Activated CD8-positive, alpha-beta memory T cell treated with anti-CD3 and anti-CD28 coated beads, Interleukin-2, amount 50 U/mL, for 24 hours (primary cell): ENCODE data around the gene MIOX.

ENCODE experiments used
- DNase-seq: peaks from one replicate; pipeline ENCODE4 v3.0.0-alpha.2; 2020; ENCODE audit errors: extremely low read depth

The MIOX gene

DNA sequence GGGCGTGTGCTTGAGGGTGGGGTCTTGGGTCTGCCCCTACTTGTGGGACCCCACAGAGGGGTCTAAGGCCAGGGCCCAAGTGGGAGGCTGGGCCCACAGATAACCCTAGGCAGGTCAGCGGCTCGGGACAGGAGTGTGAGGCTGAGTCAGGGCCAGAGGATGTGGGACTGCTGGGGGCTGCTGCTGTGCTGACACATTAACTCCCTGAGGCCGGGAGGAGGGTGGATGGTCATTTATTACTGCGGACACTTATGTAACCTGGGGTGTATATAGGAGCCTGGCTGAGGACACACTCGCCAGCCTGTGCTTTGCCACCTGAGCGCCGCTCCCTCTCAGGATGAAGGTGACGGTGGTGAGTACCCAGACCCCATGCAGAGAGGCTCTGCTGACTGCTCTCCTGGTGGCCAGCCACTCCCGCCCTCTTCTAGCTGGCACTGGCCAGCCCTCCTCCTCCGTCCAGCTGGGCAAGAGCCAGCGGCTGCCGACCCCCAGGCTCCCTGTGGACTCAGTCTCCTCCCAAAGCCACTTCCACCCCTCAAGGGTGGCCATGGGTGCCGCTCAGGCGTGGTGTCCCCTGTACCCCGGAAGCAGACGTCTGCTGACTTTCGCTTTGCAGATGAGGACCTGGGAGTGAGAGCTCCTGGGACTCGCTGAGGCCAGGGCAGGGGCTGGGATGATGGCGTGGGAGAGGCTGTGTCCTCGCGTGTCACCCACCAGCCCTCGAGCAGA is at the start of gene MIOX:
Gene MIOX, plus strand, starts transcription at position 299 of the 729 bp plus-strand sequence. Its CDS starts 39 bp downstream, at position 338.
- DNase-seq = no peak

DNA sequence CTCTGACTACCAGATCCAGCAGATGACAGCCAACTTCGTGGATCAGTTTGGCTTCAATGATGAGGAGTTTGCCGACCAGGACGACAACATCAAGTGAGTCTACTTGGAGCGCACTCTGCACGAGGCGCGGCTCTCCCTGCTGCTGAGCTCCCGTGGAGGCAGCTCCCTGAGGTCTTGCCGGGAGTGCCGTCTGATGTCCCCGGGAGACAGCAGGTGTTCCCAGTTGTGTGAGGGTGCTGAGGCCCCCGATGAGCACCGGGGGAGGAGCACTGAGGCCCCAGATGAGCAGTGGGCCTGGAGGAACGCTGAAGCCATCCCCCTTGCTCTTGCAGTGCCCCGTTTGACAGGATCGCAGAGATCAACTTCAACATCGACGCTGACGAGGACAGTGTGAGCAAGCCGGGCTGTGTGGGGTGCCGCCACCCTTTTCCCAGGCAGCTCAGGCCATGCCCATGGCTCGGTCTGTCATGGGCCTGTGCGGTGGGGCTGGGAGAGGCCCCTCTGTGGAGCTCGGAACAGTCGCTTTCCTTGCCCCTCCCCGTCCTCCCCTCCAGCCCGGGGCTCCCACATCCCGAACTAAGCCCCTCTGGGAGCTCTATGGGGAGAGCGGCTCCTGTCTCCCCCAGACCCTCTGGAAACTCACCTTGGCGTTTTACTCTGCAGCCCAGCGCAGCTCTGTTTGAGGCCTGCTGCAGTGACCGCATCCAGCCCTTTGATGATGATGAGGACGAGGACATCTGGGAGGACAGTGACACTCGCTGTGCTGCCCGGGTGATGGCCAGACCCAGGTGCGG is 49.0 kb upstream of the MIOX start:
- no peak for DNase-seq

DNA sequence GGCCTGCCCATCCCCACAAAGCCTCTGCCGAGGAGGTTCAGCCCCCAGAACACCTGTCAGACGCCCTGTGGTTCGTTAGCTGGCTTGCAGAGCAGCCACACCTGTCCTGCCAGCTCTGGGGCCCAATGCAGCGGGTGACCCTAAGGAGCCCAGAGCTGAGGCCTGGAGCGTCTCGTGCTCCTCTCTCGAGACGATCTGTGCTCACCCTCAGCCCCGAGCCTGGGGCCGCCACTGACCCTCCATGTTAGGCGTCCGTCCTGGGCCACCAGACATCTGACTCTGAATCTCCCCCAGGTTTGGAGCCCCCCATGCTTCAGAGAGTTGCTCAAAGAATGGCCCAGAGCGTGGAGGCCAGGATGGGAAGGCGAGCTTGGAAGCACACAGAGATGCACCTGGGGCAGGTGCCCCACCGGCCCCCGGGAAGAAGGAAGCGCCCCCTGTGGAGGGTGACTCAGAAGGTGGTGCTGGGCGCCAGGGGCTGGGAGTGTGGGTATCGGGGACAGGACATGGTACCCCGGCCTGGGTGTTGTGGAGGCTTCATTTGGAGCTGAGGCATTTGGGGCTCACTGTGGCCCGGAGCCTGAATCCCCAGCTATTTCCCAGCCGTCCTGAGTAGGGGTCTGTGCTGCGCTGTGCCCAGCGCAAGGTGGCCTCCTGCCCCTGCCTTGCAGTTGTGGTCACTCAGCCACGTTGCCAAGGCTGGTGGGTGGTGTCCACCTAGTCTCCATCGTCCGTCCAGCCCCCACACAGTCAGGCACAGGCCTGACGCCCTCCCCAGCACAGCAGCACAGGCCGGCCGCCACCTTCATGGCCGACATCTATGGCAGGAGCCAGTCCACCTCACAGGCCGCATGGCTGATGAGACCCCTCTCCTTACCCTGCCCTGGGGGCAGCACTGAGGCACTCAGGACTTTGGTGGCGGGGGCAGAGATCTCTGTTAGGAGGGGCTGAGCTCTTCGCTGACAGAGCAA is 48.1 kb upstream of the MIOX start:
- no peak for DNase-seq

DNA sequence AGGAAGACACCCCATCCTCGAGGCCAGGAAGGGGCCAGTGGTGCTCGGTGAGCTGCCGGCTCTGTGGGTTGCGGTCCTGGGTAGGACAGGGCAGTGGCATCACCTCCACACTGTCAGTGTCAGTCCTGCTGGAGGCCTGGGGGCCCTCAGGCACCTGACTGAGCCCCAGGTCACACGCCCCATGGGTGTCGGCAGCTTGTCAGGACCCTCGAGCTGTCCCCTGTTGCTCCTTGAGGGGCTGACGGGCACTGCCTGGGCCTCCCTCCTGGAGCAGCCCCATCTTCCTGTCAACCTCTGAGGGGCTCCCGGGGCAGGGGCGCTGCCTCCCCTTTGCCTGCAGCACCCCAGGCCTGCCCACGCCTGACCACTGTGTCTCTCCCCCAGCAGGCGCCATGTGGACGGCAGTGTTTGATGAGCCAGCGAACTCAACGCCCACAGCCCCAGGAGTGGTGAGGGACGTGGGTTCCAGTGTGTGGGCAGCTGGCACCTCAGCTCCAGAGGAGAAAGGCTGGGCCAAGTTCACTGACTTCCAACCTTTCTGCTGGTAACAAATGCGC is 47.3 kb upstream of the MIOX start:
- no peak for DNase-seq

DNA sequence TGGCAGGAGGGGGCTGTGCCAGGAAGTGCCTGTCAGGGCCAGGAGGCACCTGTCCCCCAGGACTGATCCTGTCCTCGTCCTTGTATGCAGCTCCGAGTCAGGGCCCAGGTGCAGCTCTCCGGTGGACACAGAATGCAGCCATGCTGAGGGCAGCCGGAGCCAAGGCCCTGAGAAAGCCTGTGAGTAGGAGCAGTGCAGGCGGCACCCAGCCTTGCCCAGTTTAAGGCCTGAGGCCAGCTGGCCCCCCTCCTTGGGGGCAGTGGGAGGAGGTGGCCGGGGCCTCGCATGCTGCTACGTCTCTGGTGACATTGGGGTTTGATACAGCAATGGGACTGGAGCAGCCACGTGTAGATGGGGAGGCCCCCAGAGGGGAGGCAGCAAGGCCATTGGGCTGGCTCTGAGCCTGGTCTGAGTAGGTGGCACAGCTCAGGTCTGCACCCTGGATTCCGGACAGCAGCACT is 46.8 kb upstream of the MIOX start:
- no peak for DNase-seq

DNA sequence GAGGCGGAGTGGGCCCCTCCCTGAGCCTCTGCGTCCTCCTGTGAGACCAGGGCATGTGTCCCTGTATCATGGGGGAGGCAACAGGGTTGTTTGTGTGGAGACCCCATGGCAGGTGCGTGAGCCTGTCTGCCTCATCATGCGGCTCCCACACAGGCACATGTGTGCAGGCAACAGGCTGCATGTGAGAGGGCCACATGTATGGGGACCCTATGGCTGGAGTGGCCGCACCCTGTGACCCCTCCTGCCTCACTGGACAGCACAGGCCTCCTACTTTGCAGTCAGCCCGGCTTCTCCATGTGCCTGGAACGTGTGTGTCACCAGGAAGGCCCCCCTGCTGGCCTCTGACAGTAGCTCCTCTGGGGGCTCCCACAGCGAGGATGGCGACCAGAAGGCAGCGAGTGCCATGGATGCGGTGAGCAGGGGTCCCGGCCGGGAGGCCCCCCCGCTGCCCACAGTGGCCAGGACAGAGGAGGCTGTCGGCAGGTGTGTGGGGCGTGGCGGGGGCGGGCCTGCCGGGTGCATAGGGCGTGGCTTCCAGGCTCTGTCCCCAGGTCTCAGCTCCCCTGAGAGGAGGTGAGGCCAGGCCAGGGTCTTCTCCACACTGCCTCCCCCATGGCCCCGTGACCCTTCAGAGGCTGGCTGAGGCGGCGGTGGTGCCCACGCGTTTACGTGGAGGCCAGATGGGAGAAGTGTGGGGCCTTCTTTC is 46.0 kb upstream of the MIOX start:
- DNase-seq = no peak

DNA sequence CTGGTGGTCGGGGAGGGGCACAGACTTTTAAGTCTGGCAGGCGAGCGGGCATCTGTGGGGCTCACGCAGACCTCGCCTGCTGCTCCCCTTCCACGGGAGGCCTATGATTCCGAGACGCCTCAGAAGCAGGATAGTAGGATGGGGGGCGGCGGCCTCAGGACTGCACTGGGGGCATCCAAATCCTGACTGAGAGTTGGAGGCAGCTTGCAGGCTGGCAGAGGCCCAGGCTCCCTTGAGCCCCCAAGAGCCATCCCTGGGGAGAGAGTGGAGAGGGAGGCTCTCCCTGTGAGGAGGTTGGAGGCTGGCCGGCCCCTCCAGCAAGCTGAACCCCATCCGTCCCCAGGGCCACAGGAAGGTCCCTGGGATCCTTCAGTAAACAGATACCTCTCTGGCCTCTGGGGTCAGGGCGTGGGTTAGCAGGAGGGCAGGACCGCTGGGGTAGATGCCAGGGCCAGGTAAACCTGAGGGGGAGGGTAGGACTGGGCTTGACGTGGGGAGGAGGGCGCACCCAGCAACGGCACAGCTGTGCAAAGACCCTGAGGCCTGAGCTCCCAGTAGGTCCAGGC is 45.1 kb upstream of the MIOX start:
- DNase-seq = no peak

DNA sequence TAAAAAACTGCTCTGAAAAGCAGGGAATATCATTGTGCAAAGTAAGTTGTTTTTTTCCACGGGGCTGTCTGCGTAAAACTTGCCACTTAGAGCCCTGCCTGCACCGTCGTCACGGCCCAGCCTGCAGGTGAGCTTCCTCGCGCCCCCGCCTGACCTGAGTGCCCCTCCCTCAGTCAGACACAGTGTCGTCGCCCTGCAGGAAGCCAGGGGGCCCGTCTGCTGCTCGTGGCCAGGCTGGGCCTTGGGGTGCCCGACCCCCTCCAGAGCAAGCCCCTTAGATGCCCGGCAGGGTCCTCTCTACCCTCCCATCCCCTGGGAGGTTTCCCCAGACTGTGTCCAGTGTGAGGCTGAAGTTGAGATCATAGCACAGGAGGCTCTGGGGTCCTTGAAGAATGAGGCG is 43.5 kb upstream of the MIOX start:
- DNase-seq = no peak

DNA sequence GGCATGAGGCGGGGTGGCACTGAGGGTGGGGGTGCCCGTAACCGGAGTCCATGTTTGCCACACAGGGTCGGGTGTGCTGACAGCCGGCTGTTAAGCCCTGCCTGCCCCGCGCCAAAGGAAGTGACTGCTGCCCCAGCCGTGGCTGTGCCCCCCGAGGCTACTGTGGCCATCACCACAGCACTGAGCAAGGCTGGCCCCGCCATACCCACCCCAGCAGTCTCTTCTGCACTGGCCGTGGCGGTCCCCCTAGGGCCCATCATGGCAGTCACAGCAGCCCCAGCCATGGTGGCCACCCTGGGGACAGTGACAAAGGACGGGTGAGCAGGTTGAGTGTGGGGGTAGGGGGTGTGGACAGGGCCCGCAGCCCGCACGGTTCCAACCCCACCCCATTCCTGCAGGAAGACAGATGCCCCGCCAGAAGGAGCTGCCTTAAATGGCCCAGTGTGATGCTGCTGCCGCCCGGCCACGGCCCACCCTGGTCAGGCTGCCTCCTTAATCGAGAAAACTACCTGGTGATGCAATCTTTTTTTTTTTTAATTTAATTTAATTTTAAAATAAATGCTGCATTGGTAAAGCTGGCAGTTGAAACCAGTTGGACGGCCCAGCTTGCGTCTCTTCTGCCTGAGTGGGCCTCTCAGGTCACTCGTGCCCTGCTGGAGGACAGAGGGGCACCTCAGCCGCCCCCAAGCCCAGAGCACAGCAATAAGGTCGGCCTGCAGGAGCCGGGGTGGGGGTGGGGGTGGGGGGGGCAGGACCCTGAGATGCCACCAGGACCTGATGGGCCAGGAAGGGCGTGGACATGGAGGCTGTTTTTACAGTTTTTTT is 42.6 kb upstream of the MIOX start:
- no peak for DNase-seq

DNA sequence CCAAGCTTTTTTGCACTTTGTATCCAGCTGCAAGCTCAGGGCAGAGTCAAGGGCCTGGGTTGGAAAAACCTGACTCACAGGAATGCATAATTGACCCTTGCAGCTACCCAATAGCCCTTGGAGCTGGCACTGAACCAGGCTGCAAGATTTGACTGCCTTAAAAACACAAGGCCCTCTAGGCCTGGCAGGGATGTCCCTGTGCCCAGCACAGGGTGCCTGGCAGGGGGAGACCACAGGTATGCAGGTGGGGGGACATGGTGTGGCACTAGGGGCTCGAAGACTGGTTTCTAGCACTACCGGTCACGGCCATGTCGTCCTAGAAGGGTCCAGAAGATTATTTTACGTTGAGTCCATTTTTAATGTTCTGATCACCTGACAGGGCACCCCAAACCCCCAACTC is 42.0 kb upstream of the MIOX start:
- DNase-seq = no peak

DNA sequence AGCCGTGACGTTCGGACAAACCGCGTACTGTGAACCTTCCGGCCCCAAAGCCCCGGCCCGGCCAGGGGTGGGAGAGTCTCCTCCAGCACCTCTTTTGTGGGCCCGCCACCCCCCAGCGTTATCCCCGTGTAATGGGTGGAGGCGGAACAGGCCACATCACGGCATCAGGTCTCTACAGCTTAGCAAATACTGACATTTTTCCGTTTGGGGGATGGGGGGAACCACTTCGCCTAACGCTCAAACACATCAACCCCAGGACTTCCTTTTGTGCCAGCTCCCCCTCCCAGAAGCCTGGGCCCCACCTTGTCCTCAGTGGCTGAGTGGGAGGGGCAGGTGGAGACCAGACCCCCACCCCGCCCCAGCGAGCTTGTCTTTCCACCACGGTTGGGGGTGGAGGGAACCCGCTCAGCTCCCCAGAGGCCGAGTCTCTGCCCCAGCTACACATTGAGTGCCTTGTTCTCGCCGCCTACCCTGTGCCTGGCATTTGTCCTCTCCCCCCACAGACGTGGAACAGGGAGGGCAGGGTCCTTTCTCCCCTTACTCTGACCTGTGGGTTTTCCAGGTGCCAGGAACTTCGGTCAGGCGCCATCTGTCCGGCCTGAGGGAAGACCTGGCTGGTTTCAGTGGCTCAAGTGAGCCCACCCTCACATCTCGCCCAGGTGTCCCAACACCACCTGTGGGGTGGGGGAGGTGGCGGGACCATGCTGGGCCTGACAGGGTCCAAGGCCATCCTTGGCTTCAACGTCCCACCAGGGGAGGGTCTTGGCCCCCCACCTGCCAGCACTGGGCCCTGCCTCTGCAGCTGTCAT is 41.4 kb upstream of the MIOX start:
- no peak for DNase-seq

DNA sequence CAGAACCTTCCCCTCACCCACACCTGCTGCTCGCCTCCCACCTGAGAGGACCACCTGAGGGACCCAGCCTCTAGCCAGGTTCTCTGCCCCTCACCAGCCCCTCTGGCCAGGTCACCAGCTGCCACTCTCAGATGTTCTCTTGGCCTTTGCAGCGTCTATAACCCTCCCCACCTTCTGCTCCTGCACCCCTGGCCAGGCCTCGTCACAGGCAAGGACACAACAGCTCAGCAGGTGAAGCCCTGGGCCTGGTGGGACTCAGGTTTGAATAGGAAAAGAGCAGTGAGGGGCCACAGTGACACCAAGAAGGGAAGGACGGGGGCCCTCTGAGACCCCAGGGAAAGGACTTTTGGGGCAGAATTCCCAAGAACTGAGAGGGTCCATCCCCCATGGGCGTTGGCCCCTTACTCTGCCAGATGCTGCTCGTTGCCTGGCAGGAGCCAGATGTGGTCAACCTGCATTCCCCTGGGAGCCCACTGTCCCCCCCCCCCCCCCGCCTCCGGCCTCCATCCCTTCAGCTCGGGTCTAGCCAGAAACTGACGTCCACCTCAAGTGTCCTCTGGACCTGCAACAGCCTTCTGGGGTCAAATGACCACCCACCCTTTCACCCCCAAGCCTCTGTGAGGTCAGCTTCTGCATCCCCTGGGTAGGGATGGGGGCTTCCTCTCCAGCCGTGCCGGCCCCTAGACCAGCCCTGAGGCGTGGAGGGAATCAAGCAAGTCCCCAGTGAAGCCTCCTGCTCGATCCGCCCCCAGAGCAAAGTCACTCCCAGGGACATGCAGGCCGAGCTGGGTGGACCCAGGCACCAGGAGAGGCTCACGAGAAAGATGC is 40.6 kb upstream of the MIOX start:
- no peak for DNase-seq

DNA sequence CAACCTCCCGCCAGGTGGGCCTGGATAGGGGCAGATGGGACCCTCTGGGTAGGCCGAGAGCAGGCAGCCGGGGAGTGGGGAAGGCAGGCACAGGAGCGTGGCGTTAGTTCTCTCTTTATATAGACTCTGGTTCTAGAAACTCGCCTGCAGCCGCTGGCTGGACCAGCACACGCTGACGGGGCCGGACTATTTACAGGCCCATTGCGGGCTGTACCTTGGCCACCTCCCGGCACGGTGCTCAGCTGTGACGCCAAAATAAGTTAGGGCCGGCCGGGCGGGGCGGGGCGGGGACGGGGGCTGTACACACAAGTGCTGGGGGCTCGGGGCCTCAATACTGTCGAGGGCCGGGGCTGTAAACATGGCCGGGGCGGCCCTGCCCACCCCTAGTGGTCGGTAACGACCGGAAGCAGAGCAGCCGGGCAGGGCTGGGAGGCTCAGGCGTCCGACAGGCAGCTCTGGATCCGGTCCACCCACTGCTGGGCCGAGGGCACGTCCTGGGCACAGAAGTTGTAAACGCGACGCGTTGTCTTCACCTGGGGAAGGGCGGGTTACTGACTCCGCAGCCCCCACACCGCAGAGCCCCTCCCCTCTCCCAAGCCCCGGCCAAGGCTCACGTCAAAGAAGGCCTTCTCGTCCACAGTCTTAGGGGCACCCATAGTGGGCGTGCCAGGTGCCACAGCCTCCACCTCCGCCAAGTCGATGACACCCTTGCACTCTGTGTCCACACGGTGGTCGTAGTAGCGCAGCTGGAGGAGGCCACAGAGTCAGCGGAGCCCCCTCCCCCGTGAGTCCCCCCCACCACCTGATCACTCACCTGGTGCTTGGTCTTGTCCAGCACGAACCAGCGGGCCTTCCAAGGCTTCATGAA is 39.7 kb upstream of the MIOX start:
- no peak for DNase-seq

DNA sequence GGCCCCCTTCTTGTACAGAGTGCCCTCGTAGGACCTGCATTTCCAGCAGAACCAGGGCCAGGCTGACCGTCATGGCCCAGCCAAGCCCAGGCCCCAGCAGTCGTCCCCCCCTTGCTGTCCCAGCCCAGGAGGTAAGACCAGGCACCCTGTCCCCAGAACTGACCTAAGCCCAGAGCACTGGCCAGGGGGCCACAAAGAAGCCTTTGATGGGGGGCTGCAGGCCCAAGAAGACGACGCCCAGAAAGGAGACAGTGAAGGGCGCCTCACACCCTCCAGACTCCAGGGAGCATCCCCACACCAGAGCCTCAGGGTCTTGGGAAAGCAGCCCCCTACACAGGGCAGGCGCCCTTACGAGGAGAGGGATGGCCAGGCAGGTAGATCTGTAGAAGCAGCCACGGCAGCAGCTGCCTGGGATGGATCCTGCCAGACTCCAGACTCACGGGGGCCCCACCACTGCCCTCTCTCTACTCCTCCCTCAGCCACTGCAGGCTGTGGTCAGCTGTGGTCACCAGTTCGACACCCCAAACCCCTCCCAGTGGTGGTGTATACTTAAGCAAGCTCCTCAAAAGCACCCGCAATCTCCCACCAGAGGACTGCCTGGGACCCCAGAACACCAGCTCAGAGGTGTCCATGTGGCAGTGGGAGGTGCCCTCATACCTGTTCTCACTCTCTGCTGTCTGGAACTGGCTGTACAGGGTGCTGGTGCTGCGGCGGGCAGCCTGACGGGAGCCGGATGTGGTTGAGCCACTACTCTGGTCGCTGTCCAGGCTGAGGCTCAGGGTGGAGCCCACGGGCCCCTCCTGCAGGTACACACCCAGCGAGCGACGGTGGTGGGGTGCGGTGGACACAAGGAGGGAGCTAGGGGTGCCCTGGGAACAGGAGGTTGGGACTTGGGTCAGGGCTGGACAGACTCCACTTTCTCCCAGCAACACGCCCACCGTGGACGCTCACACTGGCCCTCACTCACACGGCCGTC is 38.8 kb upstream of the MIOX start:
- no peak for DNase-seq

DNA sequence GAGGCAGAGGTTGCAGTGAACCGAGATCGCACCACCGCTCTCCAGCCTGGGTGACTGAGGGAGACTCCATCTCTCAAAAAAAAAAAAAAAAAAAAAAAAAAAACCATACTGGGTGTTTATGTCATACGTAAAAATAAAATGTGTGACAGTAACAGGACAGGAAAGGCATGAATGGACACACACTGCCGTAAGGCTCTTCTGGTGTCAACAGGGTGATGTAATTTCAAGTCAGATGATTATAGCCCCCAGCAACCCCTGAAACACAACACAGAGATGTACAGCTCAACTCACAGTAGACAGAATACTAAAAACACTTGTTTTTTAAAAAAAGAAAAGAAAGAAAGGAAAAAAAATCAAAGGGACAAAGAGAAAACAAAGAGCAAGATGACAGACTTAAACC is 34.0 kb upstream of the MIOX start:
- DNase-seq = no peak

DNA sequence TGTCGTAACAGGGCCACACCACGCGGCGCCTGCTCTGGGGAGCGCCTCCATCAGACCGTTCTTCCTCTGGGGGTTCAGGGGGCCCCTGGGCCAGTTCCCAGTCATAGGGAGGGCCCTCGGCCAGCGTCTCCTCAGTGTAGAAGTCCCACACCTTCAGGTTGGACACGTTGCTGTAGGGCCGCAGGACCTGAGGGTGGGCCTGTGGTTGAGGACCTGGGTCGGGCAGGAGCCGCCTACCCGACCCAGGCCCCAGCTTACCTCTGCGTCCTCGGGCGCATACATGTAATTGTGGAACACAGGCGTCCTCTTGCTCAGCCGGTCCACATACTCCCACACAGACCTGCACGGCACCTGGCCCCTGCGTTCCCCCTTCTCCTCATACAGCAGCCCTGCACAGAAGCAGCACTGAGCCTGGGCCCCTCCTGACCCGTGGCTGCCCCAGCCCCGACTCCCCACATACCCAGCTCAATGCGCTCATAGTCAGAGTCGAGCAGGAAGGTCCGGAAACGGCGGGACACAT is 32.0 kb upstream of the MIOX start:
- no peak for DNase-seq
